GM12878 (cell line): ENCODE results near the gene SMARCAL1.

Source experiments
- BRCA1 ChIP-seq: IDR thresholded peaks from 2 replicates; pipeline ENCODE4 v1.6.1; 2011; ENCODE audit warnings: low read depth, low read length, improper control_type of control experiment
- MXI1 ChIP-seq: fragments of 150-350 bp; IDR thresholded peaks from 2 replicates; pipeline ENCODE4 v1.6.1; 2011; ENCODE audit warnings: low read depth, mild to moderate bottlenecking, inconsistent platforms, low read length, improper control_type of control experiment
- NFYB ChIP-seq: IDR thresholded peaks from 2 replicates; pipeline ENCODE4 v1.6.1; 2011; ENCODE audit warnings: low read depth, mild to moderate bottlenecking, low read length, improper control_type of control experiment, moderate library complexity; ENCODE audit not compliant: insufficient read depth
- POLR2A ChIP-seq: IDR thresholded peaks from 2 replicates; pipeline ENCODE4 v1.6.1; 2011; ENCODE audit warnings: low read depth, mild to moderate bottlenecking, low read length
- TF ChIP-seq, protein P1 (sequence below): IDR thresholded peaks from 2 replicates; pipeline ENCODE4 v1.6.1; 2011; ENCODE audit warnings: borderline replicate concordance, low read depth, mild to moderate bottlenecking, moderate library complexity, mixed read lengths, low read length; ENCODE audit not compliant: insufficient read depth; ENCODE audit errors: extremely low read length
- TF ChIP-seq, protein P2 (sequence below): IDR thresholded peaks from 2 replicates; pipeline ENCODE4 v1.6.1; 2011; ENCODE audit warnings: low read depth, mild to moderate bottlenecking, low read length, moderate library complexity, borderline replicate concordance; ENCODE audit errors: extremely low read depth
- TF ChIP-seq, protein P3 (sequence below), 3 experiments: IDR thresholded peaks in 2 of 3; conservative IDR thresholded peaks in 1 of 3; 2 replicates each; pipeline ENCODE4 v1.5.1; 2011; ENCODE audit warnings: low read depth in 3 of 3, low read length in 3 of 3, mild to moderate bottlenecking in 3 of 3, control low read depth in 2 of 3, moderate library complexity in 2 of 3, inconsistent platforms in 1 of 3, mixed read lengths in 1 of 3; ENCODE audit not compliant: control insufficient read depth in 2 of 3, insufficient read depth in 1 of 3; ENCODE audit errors: extremely low read depth in 1 of 3

DNA sequence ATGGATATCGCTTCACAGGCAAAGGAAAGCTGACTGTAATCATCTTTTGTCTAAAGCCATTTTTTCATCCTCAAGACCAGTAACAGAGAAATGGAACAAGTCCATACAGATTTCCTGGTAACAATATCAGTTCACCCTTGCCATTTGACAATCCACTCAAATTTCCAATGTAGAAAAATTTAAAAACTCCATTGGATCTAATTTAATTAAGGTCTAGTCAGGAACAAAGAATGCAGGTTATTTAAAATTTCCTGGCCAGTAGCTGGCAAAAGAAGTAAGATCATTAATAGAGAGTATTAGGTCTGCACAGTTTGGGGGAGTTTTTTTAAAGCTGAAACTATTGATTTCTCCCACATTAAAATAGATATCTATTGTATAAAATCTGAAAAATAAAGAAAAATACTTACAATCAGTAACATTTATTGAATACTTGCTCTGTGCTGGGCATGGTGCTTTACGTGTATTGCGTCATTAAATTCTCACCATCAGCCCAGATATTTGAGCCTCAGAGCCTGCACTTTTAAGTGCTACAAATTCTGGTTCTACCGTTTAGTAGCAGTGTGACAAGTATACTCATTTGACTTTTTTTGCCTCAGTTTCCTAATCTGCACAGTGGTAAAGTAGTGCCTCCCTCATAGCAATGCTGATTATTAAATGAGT lies 41.8 kb downstream of the SMARCAL1 start:
- TF ChIP-seq BRCA1: no peak
- no peak for TF ChIP-seq POLR2A
- no peak for TF ChIP-seq NFYB
- TF ChIP-seq, protein P1, sequence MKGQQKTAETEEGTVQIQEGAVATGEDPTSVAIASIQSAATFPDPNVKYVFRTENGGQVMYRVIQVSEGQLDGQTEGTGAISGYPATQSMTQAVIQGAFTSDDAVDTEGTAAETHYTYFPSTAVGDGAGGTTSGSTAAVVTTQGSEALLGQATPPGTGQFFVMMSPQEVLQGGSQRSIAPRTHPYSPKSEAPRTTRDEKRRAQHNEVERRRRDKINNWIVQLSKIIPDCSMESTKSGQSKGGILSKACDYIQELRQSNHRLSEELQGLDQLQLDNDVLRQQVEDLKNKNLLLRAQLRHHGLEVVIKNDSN: no peak
- TF ChIP-seq, protein P2, sequence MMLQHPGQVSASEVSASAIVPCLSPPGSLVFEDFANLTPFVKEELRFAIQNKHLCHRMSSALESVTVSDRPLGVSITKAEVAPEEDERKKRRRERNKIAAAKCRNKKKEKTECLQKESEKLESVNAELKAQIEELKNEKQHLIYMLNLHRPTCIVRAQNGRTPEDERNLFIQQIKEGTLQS: no peak
- TF ChIP-seq, protein P3, sequence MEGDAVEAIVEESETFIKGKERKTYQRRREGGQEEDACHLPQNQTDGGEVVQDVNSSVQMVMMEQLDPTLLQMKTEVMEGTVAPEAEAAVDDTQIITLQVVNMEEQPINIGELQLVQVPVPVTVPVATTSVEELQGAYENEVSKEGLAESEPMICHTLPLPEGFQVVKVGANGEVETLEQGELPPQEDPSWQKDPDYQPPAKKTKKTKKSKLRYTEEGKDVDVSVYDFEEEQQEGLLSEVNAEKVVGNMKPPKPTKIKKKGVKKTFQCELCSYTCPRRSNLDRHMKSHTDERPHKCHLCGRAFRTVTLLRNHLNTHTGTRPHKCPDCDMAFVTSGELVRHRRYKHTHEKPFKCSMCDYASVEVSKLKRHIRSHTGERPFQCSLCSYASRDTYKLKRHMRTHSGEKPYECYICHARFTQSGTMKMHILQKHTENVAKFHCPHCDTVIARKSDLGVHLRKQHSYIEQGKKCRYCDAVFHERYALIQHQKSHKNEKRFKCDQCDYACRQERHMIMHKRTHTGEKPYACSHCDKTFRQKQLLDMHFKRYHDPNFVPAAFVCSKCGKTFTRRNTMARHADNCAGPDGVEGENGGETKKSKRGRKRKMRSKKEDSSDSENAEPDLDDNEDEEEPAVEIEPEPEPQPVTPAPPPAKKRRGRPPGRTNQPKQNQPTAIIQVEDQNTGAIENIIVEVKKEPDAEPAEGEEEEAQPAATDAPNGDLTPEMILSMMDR (IDR thresholded peaks at IDR 0.05 in 2 of 3, conservative IDR thresholded peaks at IDR 0.05 in 1 of 3; ENCODE audit: control insufficient read depth in 2 of 3, extremely low read depth in 1 of 3, insufficient read depth in 1 of 3, low read depth in 3 of 3, low read length in 3 of 3): no peak
- no peak for TF ChIP-seq MXI1
